GM03348 (cell line): ENCODE results near the gene ZCCHC24.
"Not testable (repeated sequence)": the region's sequence is repeated elsewhere in the genome, so short reads cannot be mapped to it uniquely, and the experiment has no call there.

Source experiments
- DNase-seq: peaks from one replicate; pipeline ENCODE4 v3.0.0; 2012; ENCODE audit warnings: low spot score

Gene ZCCHC24

DNA sequence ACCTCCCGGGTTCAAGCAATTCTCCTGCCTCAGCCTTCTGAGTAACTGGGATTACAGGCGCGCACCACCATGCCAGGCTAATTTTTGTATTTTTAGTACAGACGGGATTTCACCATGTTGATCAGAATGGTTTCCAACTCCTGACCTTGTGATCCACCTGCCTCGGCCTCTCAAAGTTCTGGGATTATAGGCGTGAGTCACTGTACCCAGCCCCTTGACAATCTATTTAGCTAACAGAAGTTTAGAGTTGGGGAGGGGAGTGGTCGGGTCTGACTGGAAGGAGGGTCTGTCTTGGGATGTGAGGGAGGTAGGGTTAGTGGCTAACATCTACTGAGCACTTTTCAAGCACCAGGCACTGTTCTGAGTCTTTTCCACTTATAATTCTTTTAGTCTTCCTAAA, 27.0 kb upstream of the ZCCHC24 start:
- DNase-seq = no peak

DNA sequence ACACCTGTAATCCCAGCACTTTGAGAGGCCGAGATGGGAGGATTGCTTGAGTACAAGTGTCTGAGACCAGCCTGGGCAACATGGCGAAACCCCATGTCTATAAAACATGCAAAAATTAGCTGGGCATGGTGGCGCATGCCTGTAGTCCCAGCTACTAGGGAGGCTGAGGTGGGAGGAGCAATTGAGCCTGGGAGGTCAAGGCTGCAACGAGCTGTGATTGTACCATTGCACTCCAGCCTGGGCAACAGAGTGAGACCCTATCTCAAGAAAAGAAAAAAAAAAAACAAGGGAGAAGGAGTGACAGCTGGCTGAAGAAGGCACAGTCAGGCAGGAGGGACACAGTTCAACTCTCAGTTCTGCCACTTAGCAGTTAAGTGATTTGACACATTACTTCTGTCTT, 26.4 kb upstream of the ZCCHC24 start:
- DNase-seq = no peak

DNA sequence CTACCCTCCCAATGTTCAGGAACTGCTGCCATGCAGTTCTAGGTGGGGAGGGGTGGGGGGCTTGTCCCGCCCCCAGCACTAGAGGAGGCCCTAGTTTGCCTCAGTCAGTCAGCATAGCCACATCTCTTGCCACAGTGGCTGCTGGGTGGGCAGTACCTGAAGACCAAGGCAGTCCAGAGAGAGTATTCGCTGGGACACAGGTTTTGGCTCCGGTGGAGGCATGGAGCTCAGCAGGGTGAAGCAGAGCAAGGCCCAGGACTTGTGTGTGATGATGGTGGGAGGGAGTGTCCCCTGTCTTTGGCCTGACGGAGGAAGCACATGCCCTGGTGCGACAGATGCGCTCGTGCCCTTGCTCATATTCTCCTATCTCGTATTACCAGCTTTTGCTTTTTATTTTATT, 24.7 kb upstream of the ZCCHC24 start:
- no peak for DNase-seq

DNA sequence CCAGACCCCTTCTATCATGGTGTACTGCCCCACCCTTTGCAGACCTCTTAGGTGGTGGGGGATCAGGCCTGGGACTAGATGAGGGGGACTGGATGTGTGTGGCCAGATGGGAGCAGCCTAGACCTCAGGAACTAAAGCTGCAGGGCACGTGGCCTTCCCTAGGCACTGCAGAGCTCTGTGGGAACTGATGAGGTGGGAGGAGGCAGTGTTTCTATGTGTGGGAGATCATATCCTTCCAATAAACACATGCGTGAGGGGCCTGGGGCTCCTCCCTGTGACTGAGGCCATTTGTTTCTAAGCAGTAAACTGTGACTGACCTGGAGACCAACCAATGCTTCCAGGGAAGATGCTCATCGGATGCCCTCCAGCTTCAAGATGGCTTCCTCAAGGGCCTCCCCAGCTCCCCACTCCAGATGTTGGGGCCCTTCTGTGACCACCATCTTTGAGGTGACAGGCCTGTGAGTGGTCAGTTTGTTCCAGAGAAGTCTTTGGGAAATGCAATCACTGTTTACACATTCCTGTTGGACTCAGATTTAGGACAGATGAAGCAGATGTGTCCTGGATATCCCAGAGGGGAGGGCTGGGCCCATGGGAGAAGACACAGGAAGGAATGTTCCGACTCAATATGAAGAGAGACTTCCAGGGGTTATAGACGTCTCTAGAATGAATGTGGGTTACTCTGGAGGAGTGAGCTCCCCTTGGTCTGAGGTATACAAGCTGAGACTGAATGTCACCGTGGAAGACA, 23.6 kb upstream of the ZCCHC24 start:
- no peak for DNase-seq

DNA sequence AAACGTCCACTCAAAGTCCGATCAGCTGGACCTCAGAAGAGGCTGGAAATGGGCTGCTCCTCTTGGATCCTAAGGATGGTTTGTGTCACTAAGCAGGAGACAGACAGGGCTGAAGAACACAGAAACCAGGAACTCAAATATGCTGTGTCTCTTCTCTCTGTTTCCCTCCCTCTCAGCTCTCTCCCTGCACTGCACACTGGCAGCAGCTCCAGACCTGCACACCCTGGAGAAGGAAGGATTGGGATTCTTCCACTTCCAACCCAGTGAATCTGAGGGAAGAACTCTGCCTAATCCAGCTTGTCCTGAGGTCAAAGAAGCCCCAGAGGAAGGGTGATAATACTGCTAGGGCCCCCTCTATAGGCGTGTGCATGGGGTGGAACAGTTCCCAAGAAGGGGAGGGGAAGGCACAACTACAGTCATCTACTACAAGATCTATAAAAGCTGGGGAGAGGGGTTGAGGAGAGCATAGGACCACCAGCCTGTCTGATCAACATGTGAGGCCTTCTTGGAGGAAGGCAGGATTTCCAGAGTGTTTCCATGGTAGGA, 22.7 kb upstream of the ZCCHC24 start:
- DNase-seq = no peak

DNA sequence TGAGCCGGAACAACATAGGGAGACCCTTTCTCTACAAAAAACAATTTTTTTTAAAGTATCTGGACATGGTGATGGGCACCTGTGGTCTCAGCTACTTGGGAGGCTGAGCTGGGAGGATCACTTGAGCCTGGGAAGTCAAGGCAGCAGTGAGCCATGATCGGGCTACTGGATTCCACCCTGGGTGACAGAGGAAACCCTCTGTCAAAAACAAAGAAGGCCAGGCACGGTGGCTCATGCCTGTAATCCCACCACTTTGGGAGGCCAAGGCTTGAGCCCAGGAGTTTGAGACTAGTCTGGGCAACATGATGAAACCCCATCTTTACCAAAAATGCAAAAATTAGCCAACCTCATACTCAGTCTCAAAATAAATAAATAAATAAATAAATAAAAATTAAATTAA, 19.9 kb upstream of the ZCCHC24 start:
- no peak for DNase-seq

DNA sequence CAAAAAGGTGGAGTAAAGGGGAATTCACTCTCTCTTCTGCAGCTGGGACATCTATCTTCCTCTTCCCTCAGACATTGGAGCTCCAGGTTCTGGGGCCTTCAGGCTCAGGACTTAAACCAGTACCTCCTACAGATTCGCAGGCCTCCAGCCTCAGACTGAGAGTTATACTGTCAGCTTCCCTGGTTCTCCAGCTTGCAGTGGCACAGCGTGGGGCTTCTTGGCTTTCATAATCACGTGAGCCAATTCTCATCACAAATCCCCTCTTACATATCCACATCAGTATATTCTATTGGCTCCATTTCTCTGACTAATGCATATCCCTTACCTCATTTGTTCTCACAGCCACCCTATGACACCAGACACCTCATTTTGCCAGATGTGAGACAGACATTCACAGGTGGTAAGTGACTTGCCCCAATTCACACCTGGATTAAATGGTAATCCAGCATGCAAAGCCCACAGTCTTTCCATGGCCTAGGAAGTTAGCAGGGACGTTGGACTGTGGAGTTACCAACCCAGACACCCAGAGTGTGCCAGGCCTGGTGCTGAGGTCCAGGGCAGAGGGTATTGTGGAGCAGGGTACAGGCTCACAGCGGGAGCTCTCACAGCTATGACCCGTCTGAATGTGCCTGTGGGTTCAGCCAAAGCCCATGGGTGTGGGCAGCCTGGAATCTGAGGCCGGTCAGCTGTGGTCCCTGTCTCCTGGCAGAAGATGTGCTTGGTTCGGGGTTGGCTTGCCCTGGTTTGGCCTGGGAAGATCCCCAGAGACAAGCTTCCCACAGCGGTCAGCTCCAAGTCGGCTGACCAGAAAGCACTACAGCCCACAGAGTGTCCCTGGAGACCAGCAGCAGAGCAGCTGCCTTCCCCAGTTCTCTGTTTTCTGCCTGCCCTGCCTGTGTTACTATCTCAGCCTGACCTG, 18.4 kb upstream of the ZCCHC24 start:
- peak; percentile 72 for DNase-seq

DNA sequence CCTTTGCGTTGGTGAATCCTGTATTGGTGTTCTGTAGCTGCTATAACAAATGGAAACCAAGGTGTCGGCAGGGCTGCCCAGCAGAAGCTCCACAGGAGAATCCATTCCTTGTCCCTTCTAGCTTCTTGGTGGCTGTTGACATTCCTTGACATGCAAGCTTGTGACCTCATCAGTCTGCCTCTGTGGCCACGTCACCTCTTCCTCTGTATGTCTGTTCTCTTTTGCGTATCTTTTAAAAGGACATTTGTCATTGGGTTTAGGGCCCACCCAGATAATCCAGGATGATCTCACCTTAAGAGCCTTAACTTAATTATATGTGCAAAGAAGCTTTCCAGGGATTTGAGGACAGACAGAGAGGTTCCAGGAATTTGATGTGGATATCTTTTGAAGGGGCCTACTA, 15.3 kb upstream of the ZCCHC24 start:
- no peak for DNase-seq

DNA sequence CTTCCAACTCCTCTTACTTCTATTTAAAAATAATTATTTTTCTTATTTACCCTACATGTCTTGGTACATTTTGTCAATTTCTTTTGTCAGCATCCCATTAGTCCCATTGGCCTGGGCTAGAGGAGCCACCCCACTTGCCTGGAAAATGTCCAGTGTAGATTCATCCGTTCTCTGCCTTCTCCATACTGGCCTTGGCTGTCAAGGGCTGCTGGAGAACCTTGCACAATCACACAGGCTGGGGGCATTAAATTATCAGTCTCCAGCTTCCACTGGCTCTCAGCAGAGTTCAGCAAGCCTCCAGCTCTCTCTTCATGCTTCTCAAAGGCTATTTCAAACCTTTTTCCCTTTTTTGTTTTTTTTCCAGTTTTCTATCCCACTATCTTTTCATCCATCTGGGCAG, 13.8 kb upstream of the ZCCHC24 start:
- DNase-seq = no peak

DNA sequence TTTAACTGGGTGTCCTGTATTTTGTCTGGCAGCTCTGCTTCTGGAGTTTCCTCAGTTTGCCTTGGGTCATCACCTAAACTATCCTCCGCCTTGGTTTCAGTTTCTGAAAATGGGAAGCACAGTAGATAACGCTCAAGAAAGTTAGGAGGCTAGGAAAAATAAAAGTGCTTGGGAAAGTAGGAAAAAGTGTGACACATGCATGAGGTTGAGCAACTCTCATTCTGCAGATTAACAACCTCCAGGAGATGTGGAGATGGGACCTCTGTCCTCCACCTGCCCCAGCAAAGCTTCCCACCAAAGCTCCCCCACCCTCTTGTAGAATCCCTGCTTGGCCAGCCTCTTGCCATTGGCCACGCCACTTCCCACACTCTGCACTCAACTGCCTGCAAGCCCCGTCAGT, 13.1 kb upstream of the ZCCHC24 start:
- DNase-seq = no peak

DNA sequence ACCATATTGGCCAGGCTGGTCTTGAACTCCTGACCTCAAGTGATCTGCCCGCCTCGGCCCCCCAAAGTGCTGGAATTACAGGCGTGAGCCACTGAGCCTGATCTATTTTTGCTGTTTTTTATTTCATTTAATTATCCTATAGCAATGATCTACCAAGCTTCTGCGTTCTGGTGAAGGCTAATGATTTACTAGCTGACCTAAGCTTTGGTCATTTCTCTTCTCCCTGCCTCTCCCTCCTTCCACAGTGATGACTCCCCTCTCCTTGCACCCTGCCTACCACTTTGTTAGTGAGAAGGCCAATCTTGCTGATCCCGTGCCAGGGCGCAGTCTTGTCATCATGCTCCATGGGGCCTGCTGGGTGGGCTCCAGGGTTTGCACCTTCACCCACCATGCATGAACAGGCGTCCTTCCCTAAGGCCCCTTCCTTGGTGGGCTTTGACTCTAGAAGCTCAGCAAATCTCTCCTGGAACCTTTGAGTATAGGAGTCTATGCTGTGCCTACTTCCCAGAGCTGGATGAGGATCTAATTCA, 11.9 kb upstream of the ZCCHC24 start:
- no peak for DNase-seq

DNA sequence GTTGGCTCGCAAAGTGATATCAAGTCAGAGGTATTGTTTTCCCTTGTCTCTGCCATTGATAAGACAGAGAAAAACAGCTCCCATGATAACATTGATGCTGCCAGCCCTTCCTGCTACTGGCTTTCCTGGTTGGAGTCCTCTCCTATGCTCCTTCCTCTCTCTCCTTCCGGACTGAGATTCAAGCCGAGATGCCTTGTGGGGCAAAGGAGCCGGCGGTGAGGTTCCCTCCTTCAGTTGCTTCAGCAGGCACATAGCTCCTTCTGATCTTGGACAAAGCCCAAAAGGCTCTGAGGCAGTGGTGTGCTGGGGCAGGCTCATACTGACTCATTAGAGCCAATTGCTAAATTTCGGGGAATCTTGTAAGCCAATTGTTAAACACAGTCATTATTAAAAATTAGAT, 8.8 kb upstream of the ZCCHC24 start:
- DNase-seq = peak; percentile 80

DNA sequence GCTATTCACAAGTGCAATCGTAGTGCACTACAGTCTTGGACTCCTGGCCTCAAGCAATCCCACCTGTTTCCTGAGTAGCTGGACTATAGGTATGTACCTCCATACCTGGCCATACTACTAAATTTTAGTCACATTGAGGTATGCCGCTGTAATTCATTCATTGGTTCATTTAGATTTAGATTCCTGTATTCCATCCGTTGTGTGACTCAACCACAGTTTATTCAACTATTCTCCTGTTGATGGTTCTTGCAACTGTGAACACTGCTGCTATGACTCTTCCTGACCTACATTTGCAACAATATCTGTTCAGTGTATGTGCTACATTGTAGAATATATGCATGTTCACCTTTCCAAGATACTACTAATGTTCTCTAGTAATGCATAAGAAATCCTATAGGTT, 8.0 kb upstream of the ZCCHC24 start:
- DNase-seq = no peak

DNA sequence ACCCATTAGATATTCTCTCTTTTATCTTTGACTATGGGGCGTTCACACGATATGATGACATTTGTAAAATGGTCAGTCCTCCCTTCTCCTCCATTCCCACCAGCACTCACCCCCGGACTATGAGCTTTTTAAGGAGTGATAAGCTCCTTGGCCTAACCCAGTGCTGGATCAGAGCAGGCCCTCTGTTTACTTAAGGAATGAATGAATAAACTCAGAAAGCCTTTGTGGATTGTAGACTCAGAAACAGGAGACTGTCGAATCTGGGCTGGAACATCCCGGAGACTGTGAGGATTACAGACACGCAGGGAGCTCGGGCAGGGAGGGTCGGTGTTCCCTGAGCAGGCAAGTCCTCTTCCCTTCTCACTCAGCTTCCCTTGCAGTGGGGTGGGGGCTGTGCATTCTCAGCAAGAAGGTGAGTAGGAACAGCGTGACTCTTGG, 6.8 kb upstream of the ZCCHC24 start:
- no peak for DNase-seq

DNA sequence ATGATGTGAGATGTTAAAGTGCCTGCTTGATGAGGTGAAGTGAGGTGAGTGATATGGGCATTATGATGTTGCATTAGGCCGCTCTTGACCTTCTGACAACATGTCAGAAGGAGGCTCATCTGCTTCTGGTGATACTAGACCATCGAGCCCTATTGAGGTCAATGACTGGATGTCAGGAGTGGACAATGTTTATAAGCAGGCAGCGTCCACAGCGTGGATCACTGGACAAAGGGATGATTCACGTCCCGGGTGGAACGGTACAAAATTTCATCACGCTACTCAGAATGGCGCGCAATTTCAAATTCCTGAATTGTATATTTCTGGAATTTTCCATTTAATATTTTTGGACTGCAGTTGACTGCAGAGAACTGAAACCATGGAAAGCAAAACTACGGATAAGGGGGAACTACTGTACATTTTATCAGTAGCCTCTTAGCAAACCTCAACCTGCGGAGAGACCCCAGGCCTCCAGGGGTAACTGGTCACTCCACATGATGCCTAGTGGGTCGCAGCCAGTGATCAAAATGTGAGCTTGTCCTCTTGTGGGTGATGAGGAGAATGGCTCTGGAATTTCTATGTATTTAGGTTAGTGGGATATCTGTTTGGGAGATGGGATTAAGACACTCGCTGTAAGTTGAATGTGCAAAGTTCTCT, 5.7 kb upstream of the ZCCHC24 start:
- no peak for DNase-seq

DNA sequence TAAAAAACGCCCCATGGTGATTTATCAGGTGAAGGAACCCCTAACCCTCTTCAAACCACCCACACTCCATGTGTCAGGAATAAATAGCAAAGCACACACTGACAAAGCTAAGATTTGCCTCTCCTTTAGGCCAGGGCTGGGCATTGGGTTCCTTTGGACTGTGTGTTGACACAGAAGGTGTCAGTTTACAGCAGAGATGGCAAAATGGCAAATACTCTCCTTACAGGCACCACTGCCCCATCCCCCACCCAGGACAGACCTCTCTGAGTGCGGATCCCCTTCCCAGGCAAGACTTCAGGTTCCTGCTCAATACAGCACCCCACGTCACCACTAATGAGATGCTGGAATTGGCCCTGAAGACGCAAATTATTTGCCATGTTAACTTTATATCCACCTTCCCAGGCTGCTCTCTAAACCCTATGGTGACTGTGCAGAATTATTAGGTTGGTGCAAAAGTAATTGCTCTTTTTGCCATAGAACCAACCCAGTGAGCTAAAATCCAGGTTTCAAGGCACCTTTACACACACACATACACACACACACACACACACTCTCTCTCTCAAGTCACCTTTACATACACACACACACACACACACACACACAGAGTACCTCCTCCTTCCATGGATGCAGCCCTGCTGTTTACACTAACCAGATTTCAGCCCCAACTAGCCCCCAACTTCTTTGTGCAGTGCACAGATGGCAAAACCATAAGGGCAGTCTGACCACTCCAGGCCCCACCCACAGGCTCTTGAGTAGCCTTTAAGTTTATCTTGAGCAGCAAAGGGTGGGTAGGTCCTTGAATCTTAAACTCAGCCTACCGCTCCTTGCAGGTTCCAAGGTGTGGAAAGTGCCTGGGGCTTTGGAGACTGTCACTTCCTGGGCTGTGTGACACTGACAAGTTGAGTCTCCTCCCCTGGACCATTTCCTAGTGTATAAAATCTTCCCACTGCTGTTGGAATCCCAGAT, 4.0 kb upstream of the ZCCHC24 start:
- no peak for DNase-seq

DNA sequence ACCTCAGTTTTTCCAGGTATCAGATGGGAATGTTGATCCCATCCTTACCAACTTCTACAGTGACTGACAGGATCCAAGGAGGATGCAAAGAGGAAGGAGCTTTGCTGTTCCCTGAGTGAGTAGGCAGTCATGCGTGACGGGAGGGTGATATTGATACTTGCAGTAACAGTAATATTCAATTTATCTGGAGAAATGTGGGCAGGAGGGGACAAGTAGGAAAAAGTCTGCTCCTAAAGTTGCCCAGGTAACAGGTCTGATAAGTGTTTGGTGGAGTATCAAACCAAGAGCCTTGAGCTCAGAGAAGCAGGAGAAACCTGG, 3.3 kb upstream of the ZCCHC24 start:
- no peak for DNase-seq

DNA sequence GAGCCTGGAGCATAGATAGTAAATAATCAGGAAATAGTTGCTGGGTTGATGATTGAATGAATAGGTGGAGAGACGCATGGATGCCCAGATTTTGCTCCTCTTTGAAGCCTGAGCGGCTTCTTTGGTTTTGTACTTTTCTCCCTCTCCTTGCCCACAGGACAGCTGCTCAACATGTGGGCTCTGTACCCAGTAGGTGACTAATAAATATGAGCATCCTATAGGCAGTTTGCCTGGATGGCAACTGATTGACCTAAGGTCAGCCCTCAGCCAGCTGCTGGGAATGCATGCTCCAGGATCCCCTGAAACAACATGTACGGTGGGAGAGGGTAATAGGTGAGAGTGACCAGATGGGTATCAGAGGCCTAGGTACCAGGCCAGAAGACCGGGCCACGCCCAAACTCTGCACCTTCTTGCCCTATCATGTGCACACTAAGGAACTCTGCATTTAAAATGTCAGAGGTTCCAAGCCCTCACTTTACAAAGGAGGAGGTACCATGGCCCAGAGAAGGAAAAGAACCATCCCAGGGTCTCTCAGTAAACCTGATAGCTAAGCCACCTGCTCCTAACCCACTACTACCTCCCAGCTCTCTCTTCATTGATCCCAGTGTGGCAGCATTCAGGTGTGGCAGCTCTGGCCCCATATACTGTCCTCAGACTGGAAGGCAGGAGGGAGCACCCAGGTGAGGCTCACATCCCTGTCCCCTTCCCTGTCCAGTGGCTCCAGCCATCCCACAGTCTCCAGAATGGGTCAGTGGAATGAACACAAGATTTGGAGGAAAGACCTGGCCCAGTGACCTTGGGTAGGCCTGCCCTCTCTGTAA, 2.7 kb upstream of the ZCCHC24 start:
- DNase-seq = no peak

DNA sequence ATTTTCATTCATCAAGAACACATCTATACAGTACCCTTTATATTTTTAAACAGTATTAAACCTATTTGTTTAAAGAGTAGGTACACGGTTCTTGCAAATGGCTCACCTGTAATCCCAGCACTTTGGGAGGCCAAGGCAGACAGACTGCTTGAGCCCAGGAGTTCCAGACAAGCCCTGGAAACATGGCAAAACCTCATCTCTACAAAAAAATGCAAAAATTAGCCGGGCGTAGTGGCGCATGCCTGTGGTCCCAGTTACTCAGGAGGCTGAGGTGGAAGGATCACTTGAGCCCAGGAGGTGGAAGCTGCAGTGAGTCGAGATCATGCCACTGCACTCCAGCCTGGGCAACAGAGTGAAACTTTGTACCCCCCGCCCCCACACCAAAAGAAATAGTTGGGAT, 1.8 kb upstream of the ZCCHC24 start:
- DNase-seq = not testable (repeated sequence)

DNA sequence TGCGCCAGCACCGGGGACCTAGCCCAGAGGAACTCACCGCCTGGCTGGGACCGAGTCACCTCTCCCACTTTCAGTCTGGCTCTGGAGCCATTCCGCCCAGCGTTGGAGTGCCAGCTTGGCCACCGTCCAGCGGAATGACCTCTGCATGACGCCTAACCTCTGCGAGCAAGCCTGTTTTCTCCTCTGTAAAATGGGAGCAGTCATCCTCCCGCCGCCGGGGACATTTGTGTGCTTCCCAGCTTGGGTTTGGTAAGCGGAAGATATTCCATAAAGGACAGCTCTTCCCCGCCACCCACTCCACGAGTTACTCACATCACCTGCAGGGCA, 1.3 kb upstream of the ZCCHC24 start:
- DNase-seq = no peak
